PFSK-1 (cell line): ENCODE results near the gene PHF19.

Source experiments
- FOXP2 ChIP-seq: optimal IDR thresholded peaks from 2 replicates; pipeline ENCODE3; 2011; ENCODE audit warnings: borderline replicate concordance, control low read depth, inconsistent platforms; ENCODE audit not compliant: insufficient read depth; ENCODE audit errors: extremely low read length, extremely low read depth
- POLR2AphosphoS5 ChIP-seq: IDR thresholded peaks from 2 replicates; pipeline ENCODE4 v1.6.1; 2012; ENCODE audit warnings: low read depth, mild to moderate bottlenecking, control low read depth, low read length, moderate library complexity
- REST ChIP-seq, 2 experiments: IDR thresholded peaks; 2 replicates each; pipeline versions ENCODE4 v1.6.1 to v1.8.0; 2011 to 2012; ENCODE audit warnings: low read depth in 2 of 2, low read length in 2 of 2, control low read depth in 1 of 2, inconsistent platforms in 1 of 2, mild to moderate bottlenecking in 1 of 2, moderate library complexity in 1 of 2; ENCODE audit not compliant: insufficient read depth in 1 of 2
- SIN3A ChIP-seq: IDR thresholded peaks from 2 replicates; pipeline ENCODE4 v1.6.1; 2012; ENCODE audit warnings: mild to moderate bottlenecking, low read length, moderate library complexity, borderline replicate concordance; ENCODE audit not compliant: insufficient read depth
- TAF1 ChIP-seq: IDR thresholded peaks from 2 replicates; pipeline ENCODE4 v1.6.1; 2012; ENCODE audit warnings: low read length, control low read depth, borderline replicate concordance; ENCODE audit not compliant: insufficient read depth

Gene PHF19

GRCh38 chr9:120891245-120891883 lies 14.4 kb upstream of the PHF19 start:
- no peak for TF ChIP-seq SIN3A
- no peak for TF ChIP-seq POLR2AphosphoS5
- TF ChIP-seq FOXP2, result no peak
- no peak for TF ChIP-seq REST (IDR thresholded peaks at IDR 0.05; ENCODE audit: insufficient read depth in 1 of 2, low read depth in 2 of 2, low read length in 2 of 2)
- TF ChIP-seq TAF1, result no peak

- TF ChIP-seq TAF1 (no peak), REST (IDR thresholded peaks at IDR 0.05; ENCODE audit: insufficient read depth in 1 of 2, low read depth in 2 of 2, low read length in 2 of 2) (no peak), SIN3A (no peak), FOXP2 (no peak)
These were observed 13.6 kb upstream of the PHF19 start for GRCh38 chr9:120890320-120891244.

DNA sequence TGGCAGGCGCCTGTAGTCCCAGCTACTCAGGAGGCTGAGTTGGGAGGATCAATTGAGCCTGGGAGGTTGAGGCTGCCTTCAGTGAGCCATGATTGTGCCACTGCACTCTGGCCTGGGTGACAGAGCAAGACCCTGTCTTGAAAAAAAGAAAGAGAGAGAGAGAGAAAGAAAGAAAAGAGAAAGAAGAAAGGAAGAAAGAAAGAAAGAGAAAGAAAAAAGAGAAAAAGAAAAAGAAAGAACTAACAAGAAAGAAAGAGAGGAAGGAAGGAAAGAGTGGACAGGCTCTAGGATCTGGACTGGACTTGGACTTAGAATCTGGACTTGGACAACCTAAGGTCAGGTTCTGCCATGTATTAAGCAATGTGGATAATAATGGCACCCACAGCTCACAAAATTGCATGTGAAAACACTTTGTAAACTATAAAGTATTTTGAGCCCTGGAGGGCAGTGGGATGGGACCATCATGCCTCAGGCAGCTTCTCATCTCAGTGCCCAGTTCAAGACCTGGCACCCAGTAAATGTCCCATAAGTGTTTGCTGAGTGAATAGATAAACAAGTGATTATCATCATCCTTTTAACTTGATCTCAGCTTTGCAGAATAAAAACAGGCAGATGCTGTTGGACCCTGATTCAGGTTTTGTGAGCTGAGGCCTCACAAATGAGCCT lies 12.8 kb upstream of the PHF19 start:
- TF ChIP-seq TAF1, result no peak
- no peak for TF ChIP-seq REST (IDR thresholded peaks at IDR 0.05; ENCODE audit: insufficient read depth in 1 of 2, low read depth in 2 of 2, low read length in 2 of 2)
- no peak for TF ChIP-seq FOXP2
- TF ChIP-seq SIN3A, result no peak

- TF ChIP-seq SIN3A (no peak), REST (IDR thresholded peaks at IDR 0.05; ENCODE audit: insufficient read depth in 1 of 2, low read depth in 2 of 2, low read length in 2 of 2) (no peak), POLR2AphosphoS5 (no peak), FOXP2 (no peak), TAF1 (no peak)
These were observed 11.6 kb upstream of the PHF19 start for GRCh38 chr9:120888626-120889025.

DNA sequence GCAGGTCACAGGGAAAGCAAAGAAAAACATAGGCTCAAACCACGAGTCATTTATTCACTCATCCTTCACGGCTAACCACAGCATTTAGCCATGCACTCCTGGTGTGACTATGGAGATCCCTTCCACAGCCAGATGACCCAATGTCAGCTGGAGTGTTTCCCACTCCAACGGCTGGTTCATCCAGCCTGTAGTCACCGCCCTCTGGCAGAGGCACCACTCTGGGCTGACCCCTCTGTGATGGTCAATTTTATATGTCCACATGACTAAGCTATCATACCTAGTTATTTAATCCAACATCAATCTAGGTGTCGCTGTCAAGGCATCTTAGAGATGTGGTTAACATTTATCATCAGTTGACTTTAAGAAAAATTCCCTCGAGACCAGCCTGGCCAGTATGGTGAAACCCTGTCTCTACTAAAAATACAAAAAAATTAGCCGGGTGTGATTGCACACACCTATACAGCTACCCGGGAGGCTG lies 9.5 kb upstream of the PHF19 start:
- TF ChIP-seq FOXP2, result no peak
- no peak for TF ChIP-seq REST (IDR thresholded peaks at IDR 0.05; ENCODE audit: insufficient read depth in 1 of 2, low read depth in 2 of 2, low read length in 2 of 2)
- no peak for TF ChIP-seq POLR2AphosphoS5
- no peak for TF ChIP-seq SIN3A
- TF ChIP-seq TAF1, result no peak
